HEK293 (cell line): ENCODE data around the gene NHERF2.
A peak's percentile ranks its signal among the peaks of the same experiment; 100 is the strongest.

Source experiments
- MZF1 ChIP-seq: fragments of 450-650 bp; formaldehyde crosslinking; IDR thresholded peaks from 2 replicates; pipeline ENCODE4 v1.5.1; 2017; ENCODE audit warnings: missing biosample characterization, missing genetic modification characterization, borderline replicate concordance
- RBAK ChIP-seq: fragments of 450-650 bp; formaldehyde crosslinking; IDR thresholded peaks from 2 replicates; pipeline ENCODE4 v1.5.1; 2016; ENCODE audit warnings: missing biosample characterization, missing genetic modification characterization
- SP2 ChIP-seq: fragments of 450-650 bp; formaldehyde crosslinking; IDR thresholded peaks from 2 replicates; pipeline ENCODE4 v1.5.1; 2016; ENCODE audit warnings: missing biosample characterization, missing genetic modification characterization
- ZBTB1 ChIP-seq: fragments of 450-650 bp; formaldehyde crosslinking; IDR thresholded peaks from 2 replicates; pipeline ENCODE4 v1.5.1; 2016; ENCODE audit warnings: missing biosample characterization, missing genetic modification characterization
- ZNF146 ChIP-seq: fragments of 450-650 bp; formaldehyde crosslinking; IDR thresholded peaks from 2 replicates; pipeline ENCODE4 v1.5.1; 2016; ENCODE audit warnings: missing biosample characterization, missing genetic modification characterization
- ZNF169 ChIP-seq: fragments of 450-650 bp; formaldehyde crosslinking; IDR thresholded peaks from 2 replicates; pipeline ENCODE4 v1.5.1; 2016; ENCODE audit warnings: missing biosample characterization, missing genetic modification characterization
- ZNF274 ChIP-seq, 2 experiments: fragments of 200-500 bp in 1 of 2; fragments of 450-650 bp in 1 of 2; sonication (Bioruptor generic) in 1 of 2; formaldehyde crosslinking in 1 of 2; IDR thresholded peaks; 2 replicates each; pipeline versions ENCODE4 v1.5.1 to v1.6.1; 2014 to 2016; ENCODE audit warnings: borderline replicate concordance in 1 of 2, inconsistent platforms in 1 of 2, low read length in 1 of 2, missing biosample characterization in 1 of 2, missing genetic modification characterization in 1 of 2
- ZNF302 ChIP-seq: fragments of 450-650 bp; formaldehyde crosslinking; IDR thresholded peaks from 2 replicates; pipeline ENCODE4 v1.5.1; 2016; ENCODE audit warnings: missing biosample characterization, missing genetic modification characterization, low read depth
- ZNF544 ChIP-seq: fragments of 450-650 bp; formaldehyde crosslinking; IDR thresholded peaks from 2 replicates; pipeline ENCODE4 v1.5.0; 2017; ENCODE audit warnings: missing biosample characterization, missing genetic modification characterization
- ZNF580 ChIP-seq: fragments of 450-650 bp; formaldehyde crosslinking; IDR thresholded peaks from 2 replicates; pipeline ENCODE4 v1.5.1; 2016; ENCODE audit warnings: missing biosample characterization, missing genetic modification characterization
- ZNF626 ChIP-seq: fragments of 450-650 bp; sonication (Bioruptor Pico); formaldehyde crosslinking; IDR thresholded peaks from 2 replicates; pipeline ENCODE4 v1.5.1; 2018; ENCODE audit warnings: missing biosample characterization, missing genetic modification characterization, inconsistent platforms
- TF ChIP-seq, protein P1 (sequence below): fragments of 450-650 bp; formaldehyde crosslinking; IDR thresholded peaks from 2 replicates; pipeline ENCODE4 v1.5.1; 2016; ENCODE audit warnings: missing biosample characterization, missing genetic modification characterization

DNA sequence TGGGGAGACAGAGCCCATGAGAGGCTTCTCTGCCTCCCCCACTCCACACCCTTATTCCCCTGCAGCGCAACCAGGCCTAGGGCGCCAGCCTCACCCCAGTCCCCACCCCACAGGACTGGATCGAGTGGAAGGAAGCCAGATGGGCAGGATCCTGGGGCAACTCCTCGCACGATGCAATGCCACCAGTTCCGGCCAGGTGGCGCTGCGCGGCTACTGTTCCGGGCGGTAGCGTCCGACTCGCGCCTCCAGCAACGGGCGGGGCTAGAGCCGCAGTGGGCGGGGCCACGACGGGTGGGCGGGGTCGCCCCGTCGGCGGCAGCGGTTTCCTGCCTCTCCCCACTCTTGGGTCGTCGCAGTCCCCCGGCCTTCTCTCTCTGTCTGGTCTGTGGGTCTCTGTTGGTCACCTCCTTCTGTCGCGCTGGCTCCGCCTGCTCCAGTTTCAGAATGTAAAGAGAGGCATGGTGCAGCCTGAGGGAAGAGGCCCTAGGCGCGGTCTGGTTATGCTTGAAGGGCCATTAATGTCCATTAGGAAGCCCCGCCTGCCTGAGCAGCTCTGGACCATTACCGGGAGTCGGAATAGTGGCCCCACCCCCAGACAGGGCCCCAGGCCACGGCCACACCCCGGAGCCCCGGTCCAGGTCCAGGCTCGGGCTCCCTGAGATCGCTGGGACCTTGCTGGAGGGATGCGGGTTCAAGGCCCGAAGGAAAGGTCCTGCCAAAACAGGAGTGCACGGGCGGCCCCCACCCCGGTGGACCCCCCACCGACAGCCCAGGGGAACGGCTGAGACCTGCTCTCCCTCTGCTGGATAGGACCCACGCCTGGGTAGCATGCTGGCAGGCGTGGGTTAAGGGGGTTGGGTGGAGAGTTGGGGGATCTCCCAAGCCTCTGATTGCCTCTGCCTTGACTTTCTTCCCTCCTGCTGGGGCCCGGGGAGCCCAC is 3.3 kb upstream of the NHERF2 start:
- TF ChIP-seq ZNF580 (tag by site-specific recombination) (no peak), MZF1 (tag by site-specific recombination) (no peak), ZNF274 (IDR thresholded peaks at IDR 0.05; ENCODE audit: low read length) (no peak), ZNF274 (tag by site-specific recombination; IDR thresholded peaks at IDR 0.05; ENCODE audit: borderline replicate concordance) (no peak), ZNF146 (tag by site-specific recombination) (no peak), ZBTB1 (tag by site-specific recombination) (no peak), ZNF544 (tag by site-specific recombination) (no peak), RBAK (no peak), ZNF302 (no peak), SP2 (peak; percentile 84), ZNF626 (tag by site-specific recombination) (no peak), ZNF169 (no peak)
- TF ChIP-seq, protein P1, sequence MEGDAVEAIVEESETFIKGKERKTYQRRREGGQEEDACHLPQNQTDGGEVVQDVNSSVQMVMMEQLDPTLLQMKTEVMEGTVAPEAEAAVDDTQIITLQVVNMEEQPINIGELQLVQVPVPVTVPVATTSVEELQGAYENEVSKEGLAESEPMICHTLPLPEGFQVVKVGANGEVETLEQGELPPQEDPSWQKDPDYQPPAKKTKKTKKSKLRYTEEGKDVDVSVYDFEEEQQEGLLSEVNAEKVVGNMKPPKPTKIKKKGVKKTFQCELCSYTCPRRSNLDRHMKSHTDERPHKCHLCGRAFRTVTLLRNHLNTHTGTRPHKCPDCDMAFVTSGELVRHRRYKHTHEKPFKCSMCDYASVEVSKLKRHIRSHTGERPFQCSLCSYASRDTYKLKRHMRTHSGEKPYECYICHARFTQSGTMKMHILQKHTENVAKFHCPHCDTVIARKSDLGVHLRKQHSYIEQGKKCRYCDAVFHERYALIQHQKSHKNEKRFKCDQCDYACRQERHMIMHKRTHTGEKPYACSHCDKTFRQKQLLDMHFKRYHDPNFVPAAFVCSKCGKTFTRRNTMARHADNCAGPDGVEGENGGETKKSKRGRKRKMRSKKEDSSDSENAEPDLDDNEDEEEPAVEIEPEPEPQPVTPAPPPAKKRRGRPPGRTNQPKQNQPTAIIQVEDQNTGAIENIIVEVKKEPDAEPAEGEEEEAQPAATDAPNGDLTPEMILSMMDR (tag by site-specific recombination) = peak; percentile 98
